H1 (cell line): ENCODE results near the gene DIP2C. TPM values are rescaled to one million over a fixed set of nuclear protein-coding genes. Genes with fewer than 3 reads are reported as not detected.

Experiments used
- CTCF ChIA-PET: fragments of 300-600 bp; sonication (Branson Sonifier 250); formaldehyde crosslinking; loops from one replicate; lab custom pipeline; 2021; ENCODE audit not compliant: partially characterized antibody; lab: Charles Lee
- POLR2A ChIA-PET: fragments of 300-600 bp; sonication (Branson Sonifier 250); formaldehyde crosslinking; loops from one replicate; lab custom pipeline; 2021; ENCODE audit warnings: inconsistent platforms; ENCODE audit not compliant: partially characterized antibody; lab: Charles Lee
- DNase-seq, 2 experiments: peaks; one replicate each; pipeline versions ENCODE4 v3.0.0 to v3.0.0-alpha.2; 2010 to 2022; ENCODE audit warnings: low spot score in 2 of 2, low read depth in 1 of 2, mixed read lengths in 1 of 2
- FAIRE-seq: peaks from 2 replicates; lab custom pipeline; 2011; peaks lifted over from hg19 to GRCh38; lab: Jason Lieb, UNC
- H2AFZ ChIP-seq: 2 replicates; pipeline ENCODE4 v1.8.1; 2012; ENCODE audit warnings: low read length, inconsistent platforms
- H2AK5ac ChIP-seq: 2 replicates; pipeline ENCODE4 v1.6.1; 2013; ENCODE audit warnings: low read depth, low read length
- H2BK120ac ChIP-seq: replicated peaks from 2 replicates; pipeline ENCODE3; 2013; ENCODE audit warnings: low read depth, low read length, inconsistent platforms
- H2BK12ac ChIP-seq: 2 replicates; pipeline ENCODE4 v1.6.1; 2013; ENCODE audit warnings: low read depth, low read length
- H2BK15ac ChIP-seq: 2 replicates; pipeline ENCODE4 v1.6.1; 2013; ENCODE audit warnings: low read length
- H2BK20ac ChIP-seq: 2 replicates; pipeline ENCODE4 v1.6.1; 2013; ENCODE audit warnings: low read length
- H2BK5ac ChIP-seq: 2 replicates; pipeline ENCODE4 v1.6.1; 2013; ENCODE audit warnings: low read depth, low read length
- H3K14ac ChIP-seq: 2 replicates; pipeline ENCODE4 v1.6.1; 2013; ENCODE audit warnings: inconsistent platforms; ENCODE audit not compliant: insufficient read length
- H3K18ac ChIP-seq: 2 replicates; pipeline ENCODE4 v1.6.1; 2013; ENCODE audit warnings: low read length; ENCODE audit errors: extremely low read depth
- H3K23ac ChIP-seq: 2 replicates; pipeline ENCODE4 v1.6.1; 2013; ENCODE audit warnings: inconsistent platforms; ENCODE audit not compliant: insufficient read length
- H3K23me2 ChIP-seq: 2 replicates; pipeline ENCODE4 v1.6.1; 2013; ENCODE audit warnings: low read depth, low read length
- H3K27ac ChIP-seq: 2 replicates; pipeline ENCODE4 v1.6.1; 2011; ENCODE audit warnings: low read depth, low read length, inconsistent platforms
- H3K27me3 ChIP-seq, 4 experiments: replicated peaks in 1 of 4; 1 replicate in 1 of 4; 2 replicates in 3 of 4; pipeline versions ENCODE4 v1.6.1 to v1.8.1; 2011 to 2013; ENCODE audit warnings: low read length in 3 of 4, mild to moderate bottlenecking in 3 of 4, inconsistent platforms in 2 of 4, mixed read lengths in 2 of 4, moderate library complexity in 1 of 4; ENCODE audit not compliant: control insufficient read depth in 3 of 4, insufficient read depth in 3 of 4; ENCODE audit errors: extremely low read depth in 1 of 4
- H3K36me3 ChIP-seq, 4 experiments: 2 replicates each; pipeline versions ENCODE4 v1.6.1 to v1.8.1; 2011 to 2013; ENCODE audit warnings: mild to moderate bottlenecking in 4 of 4, low read length in 3 of 4, moderate library complexity in 2 of 4, control low read depth in 1 of 4, inconsistent platforms in 1 of 4; ENCODE audit not compliant: insufficient read depth in 4 of 4, control insufficient read depth in 2 of 4
- H3K4ac ChIP-seq: replicated peaks from 2 replicates; pipeline ENCODE3; 2013; ENCODE audit warnings: low read length, low read depth, mixed read lengths, inconsistent platforms; ENCODE audit not compliant: insufficient read length
- H3K4me1 ChIP-seq, 4 experiments: replicated peaks in 1 of 4; 1 replicate in 1 of 4; 2 replicates in 3 of 4; pipeline versions ENCODE4 v1.6.1 to v1.8.1; 2011 to 2013; ENCODE audit warnings: low read length in 3 of 4, inconsistent platforms in 2 of 4, mixed read lengths in 1 of 4; ENCODE audit not compliant: insufficient read depth in 4 of 4, control insufficient read depth in 3 of 4
- H3K4me2 ChIP-seq, 2 experiments: 2 replicates each; pipeline versions ENCODE4 v1.6.1 to v1.8.1; 2011 to 2013; ENCODE audit warnings: low read depth in 2 of 2, low read length in 2 of 2, control low read depth in 1 of 2, inconsistent platforms in 1 of 2, mild to moderate bottlenecking in 1 of 2; ENCODE audit not compliant: insufficient read depth in 1 of 2
- H3K4me3 ChIP-seq, 4 experiments: fragments of 200-600, 300-600 bp in 1 of 4; sonication (generic), shearing (Covaris generic), sonication (Bioruptor Twin) in 1 of 4; 2 replicates each; pipeline versions ENCODE4 v1.5.1 to v1.8.1; 2011 to 2016; ENCODE audit warnings: low read length in 4 of 4, low read depth in 3 of 4, control low read depth in 2 of 4, inconsistent platforms in 2 of 4, mild to moderate bottlenecking in 2 of 4, mixed read lengths in 1 of 4, moderate library complexity in 1 of 4; ENCODE audit not compliant: insufficient read depth in 2 of 4; ENCODE audit errors: extremely low read depth in 1 of 4
- H3K56ac ChIP-seq: replicated peaks from 2 replicates; pipeline ENCODE3; 2013; ENCODE audit warnings: low read depth, mild to moderate bottlenecking, mixed read lengths, low read length, inconsistent platforms; ENCODE audit not compliant: insufficient read length
- H3K79me1 ChIP-seq: 2 replicates; pipeline ENCODE4 v1.6.1; 2013; ENCODE audit warnings: low read depth, low read length, control low read depth
- H3K79me2 ChIP-seq, 2 experiments: 2 replicates each; pipeline versions ENCODE4 v1.6.1 to v1.8.1; 2012 to 2013; ENCODE audit warnings: low read length in 2 of 2, mild to moderate bottlenecking in 2 of 2, inconsistent platforms in 1 of 2; ENCODE audit not compliant: insufficient read depth in 2 of 2, control insufficient read depth in 1 of 2
- H3K9ac ChIP-seq, 4 experiments: replicated peaks in 1 of 4; 1 replicate in 1 of 4; 2 replicates in 3 of 4; pipeline versions ENCODE4 v1.6.1 to v1.8.1; 2011 to 2013; ENCODE audit warnings: low read depth in 3 of 4, low read length in 3 of 4, control low read depth in 2 of 4, mild to moderate bottlenecking in 2 of 4, moderate library complexity in 2 of 4, inconsistent platforms in 1 of 4; ENCODE audit errors: extremely low read depth in 1 of 4
- H3K9me3 ChIP-seq, 2 experiments: 2 replicates each; pipeline versions ENCODE4 v1.6.1 to v1.8.1; 2012 to 2013; ENCODE audit warnings: mild to moderate bottlenecking in 2 of 2, moderate library complexity in 2 of 2, control low read depth in 1 of 2, inconsistent platforms in 1 of 2, low read depth in 1 of 2, low read length in 1 of 2, mixed read lengths in 1 of 2; ENCODE audit not compliant: insufficient read depth in 2 of 2
- H4K20me1 ChIP-seq, 2 experiments: replicated peaks in 1 of 2; 2 replicates each; pipeline versions ENCODE3 to v1.8.1; 2011 to 2013; ENCODE audit warnings: inconsistent platforms in 2 of 2, low read length in 2 of 2, mild to moderate bottlenecking in 1 of 2; ENCODE audit not compliant: insufficient read depth in 2 of 2, control insufficient read depth in 1 of 2
- H4K5ac ChIP-seq: 2 replicates; pipeline ENCODE4 v1.6.1; 2013; ENCODE audit warnings: low read length, low read depth, mixed read lengths, inconsistent platforms; ENCODE audit not compliant: insufficient read length
- H4K8ac ChIP-seq: 2 replicates; pipeline ENCODE4 v1.8.0; 2013; ENCODE audit warnings: mild to moderate bottlenecking, moderate library complexity, low read length, inconsistent platforms; ENCODE audit not compliant: insufficient read depth; ENCODE audit errors: extremely low read depth
- H4K91ac ChIP-seq: replicated peaks from 2 replicates; pipeline ENCODE3; 2013; ENCODE audit warnings: low read length, mixed read lengths, inconsistent platforms; ENCODE audit not compliant: insufficient read length
- BCL11A ChIP-seq, 2 experiments: IDR thresholded peaks; one replicate each; pipeline ENCODE4 v1.6.1; 2011; ENCODE audit warnings: low read depth in 2 of 2, low read length in 2 of 2, mild to moderate bottlenecking in 2 of 2
- CBX8 ChIP-seq: fragments of 300-800, 300-1000 bp; sonication (generic); IDR thresholded peaks from 2 replicates; pipeline ENCODE4 v1.7.1; 2016; ENCODE audit warnings: low read depth, low read length, borderline replicate concordance
- EGR1 ChIP-seq: IDR thresholded peaks from 2 replicates; pipeline ENCODE4 v1.6.1; 2011; ENCODE audit warnings: low read depth, low read length, borderline replicate concordance
- JUN ChIP-seq: IDR thresholded peaks from 2 replicates; pipeline ENCODE4 v1.6.1; 2011; ENCODE audit warnings: low read depth, mild to moderate bottlenecking, improper control_type of control experiment, low read length
- JUND ChIP-seq: IDR thresholded peaks from 2 replicates; pipeline ENCODE4 v1.6.1; 2011; ENCODE audit warnings: mild to moderate bottlenecking, improper control_type of control experiment, low read length
- KDM4A ChIP-seq: IDR thresholded peaks from one replicate; pipeline ENCODE4 v1.7.1; 2012; ENCODE audit warnings: low read depth, mild to moderate bottlenecking, moderate library complexity, low read length, inconsistent platforms; ENCODE audit not compliant: severe bottlenecking
- RFX5 ChIP-seq: IDR thresholded peaks from 2 replicates; pipeline ENCODE4 v1.6.1; 2011; ENCODE audit warnings: low read depth, low read length, improper control_type of control experiment, borderline replicate concordance
- SAP30 ChIP-seq: fragments of 300-600 bp; sonication (generic); IDR thresholded peaks from 2 replicates; pipeline ENCODE4 v1.7.1; 2012; ENCODE audit warnings: low read length, moderate library complexity, mild to moderate bottlenecking, inconsistent platforms; ENCODE audit not compliant: insufficient read depth, insufficient replicate concordance
- SIX5 ChIP-seq: IDR thresholded peaks from 2 replicates; pipeline ENCODE4 v1.6.1; 2011; ENCODE audit warnings: mild to moderate bottlenecking, low read depth, low read length
- SP1 ChIP-seq: IDR thresholded peaks from 2 replicates; pipeline ENCODE4 v1.6.1; 2011; ENCODE audit warnings: low read depth, low read length
- SP2 ChIP-seq: IDR thresholded peaks from 2 replicates; pipeline ENCODE4 v1.6.1; 2012; ENCODE audit warnings: mild to moderate bottlenecking, low read length, inconsistent platforms
- SP4 ChIP-seq: IDR thresholded peaks from 2 replicates; pipeline ENCODE4 v1.6.1; 2012; ENCODE audit warnings: low read length, inconsistent platforms
- SRF ChIP-seq: IDR thresholded peaks from 2 replicates; pipeline ENCODE4 v1.6.1; 2011; ENCODE audit warnings: mild to moderate bottlenecking, low read depth, low read length, moderate library complexity
- SUZ12 ChIP-seq: fragments of 200-600 bp; sonication (generic); IDR thresholded peaks from 2 replicates; pipeline ENCODE4 v1.6.1; 2012; ENCODE audit warnings: mild to moderate bottlenecking, inconsistent platforms, low read length, moderate library complexity, mixed read lengths
- TEAD4 ChIP-seq: IDR thresholded peaks from 2 replicates; pipeline ENCODE4 v1.6.1; 2012; ENCODE audit warnings: low read depth, low read length, inconsistent platforms, mixed read lengths
- WGBS, 2 experiments: shearing (Covaris generic) in 1 of 2; methylation state at CpG; one replicate each; pipeline versions ENCODE4 v1.1.6 to v1.1.7; 2013 to 2015; ENCODE audit warnings: low lambda C conversion rate in 2 of 2, mixed read lengths in 2 of 2, inconsistent platforms in 1 of 2, low coverage in 1 of 2, missing lambda C conversion rate in 1 of 2; ENCODE audit not compliant: insufficient replicate concordance in 2 of 2, insufficient coverage in 1 of 2, insufficient read length in 1 of 2; ENCODE audit errors: extremely low coverage in 1 of 2, missing lambda C conversion rate in 1 of 2; 5-methylcytosine and 5-hydroxymethylcytosine counted together
- polyA plus RNA-seq, 7 experiments: library from polyadenylated mRNA; depleted of rRNA in 3 of 7; stranded (reverse) in 5 of 7; unstranded in 2 of 7; fragments of >200 nt in 5 of 7; fragments of 200-250 nt in 2 of 7; gene quantifications; 1 replicate in 5 of 7; 2 replicates in 1 of 7; 4 replicates in 1 of 7; pipeline versions ENCODE4 v1.2.1 to v1.2.3, GENCODE V29; 2011 to 2013; ENCODE audit warnings: missing spikeins in 2 of 7, mixed read lengths in 2 of 7
- total RNA-seq: library from RNA; stranded (reverse); fragmentation: NEBNext Ultra II Directional; extraction: Animal tissue kit (Norgen Biotek cat#: 25700); gene quantifications from 2 replicates; pipeline ENCODE4 v1.2.1, GENCODE V29; 2021

The DIP2C gene
- total and polyA plus RNA-seq, 2 of the 8 experiments (the other 6 are each of a cell fraction or from before 2014, with no cell fraction given) = 3.8 to 9.3 TPM

- Histone ChIP-seq H3K56ac (no peak overlapping the region), H3K27ac (no peak overlapping the region), H2AK5ac (no peak overlapping the region), H4K8ac (no peak overlapping the region), H3K4ac (no peak overlapping the region), H2BK120ac (no peak overlapping the region), H3K9me3 (no peaks in the 10 kb centered on the region), H3K4me1 (no peaks in the 10 kb centered on the region; a peak in 1 of 7 replicates), H3K23me2 (no peaks in the 10 kb centered on the region), H3K79me1 (no peaks in the 10 kb centered on the region), H3K4me2 (no peak overlapping the region), H3K36me3 (no peaks in the 10 kb centered on the region; a peak in 2 of 8 replicates), H2BK20ac (no peak overlapping the region), H3K9ac (no peak overlapping the region), H3K14ac (no peak overlapping the region), H2BK15ac (no peak overlapping the region), H3K23ac (no peak overlapping the region), H4K20me1 (no peaks in the 10 kb centered on the region)
- POLR2A ChIA-PET = no interaction called here
- DNase-seq = no peak
- FAIRE-seq = no peak
- CTCF ChIA-PET = no interaction called here
- TF ChIP-seq BCL11A (IDR thresholded peaks at IDR 0.05; ENCODE audit: low read depth in 2 of 2, low read length in 2 of 2) = no peak
- TF ChIP-seq JUND = no peak
- no peak for TF ChIP-seq EGR1
- TF ChIP-seq SIX5 = no peak
- TF ChIP-seq SRF = no peak
- TF ChIP-seq SUZ12 = no peak
- TF ChIP-seq RFX5 = no peak
- TF ChIP-seq TEAD4 = no peak
- no peak for TF ChIP-seq SP2
- TF ChIP-seq CBX8 = no peak
- no peak for TF ChIP-seq JUN
- TF ChIP-seq SP4 = no peak
- TF ChIP-seq SAP30 = no peak
- TF ChIP-seq SP1 = no peak
- no peak for TF ChIP-seq KDM4A
- TF ChIP-seq, all 59 proteins: peak for 0
- Histone ChIP-seq H4K91ac (no peak overlapping the region), H2AFZ (no peak overlapping the region), H4K5ac (no peak overlapping the region), H2BK12ac (no peak overlapping the region), H3K79me2 (no peaks in the 10 kb centered on the region), H3K18ac (no peak overlapping the region), H3K4me3 (no peak overlapping the region), H2BK5ac (no peak overlapping the region), H3K27me3 (no peaks in the 10 kb centered on the region)
- WGBS, 2 experiments = 87% methylated on average over 18 of the region's 18 CpGs; no CpG with 5 or more reads in 1 of the 2 experiments
Observed at GRCh38 chr10:359093-359492, 330.4 kb downstream of the DIP2C start.
